OCI-LY7 (cell line): ENCODE measurements around the gene PPP2R3B. TPM values are rescaled to one million over a fixed set of nuclear protein-coding genes. Genes with fewer than 3 reads are reported as not detected.

Source experiments
- BruUV-seq: library from RNA; stranded (reverse); fragments of 400-500 nt; replicated peaks from 2 replicates; lab custom pipeline; 2021; lab: Mats Ljungman, UMichigan
- CTCF ChIA-PET: fragments of 300-600 bp; sonication (Branson Sonifier 250); formaldehyde crosslinking; loops from one replicate; lab custom pipeline; 2022; ENCODE audit warnings: antibody characterized with exemption; ENCODE audit not compliant: unreplicated experiment; lab: Charles Lee
- POLR2A ChIA-PET: fragments of 300-600 bp; sonication (Branson Sonifier 250); formaldehyde crosslinking; loops from one replicate; lab custom pipeline; 2022; ENCODE audit warnings: antibody characterized with exemption; lab: Charles Lee
- DNase-seq: peaks from one replicate; pipeline ENCODE4 v3.0.0-alpha.2; 2015; ENCODE audit warnings: low spot score
- H2AFZ ChIP-seq: fragments of 200-600 bp; sonication (generic), shearing (Covaris generic); 2 replicates; pipeline ENCODE4 v1.6.1; 2014; ENCODE audit warnings: mild to moderate bottlenecking, antibody characterized with exemption, low read length, moderate library complexity
- H3K27ac ChIP-seq: fragments of 200-600 bp; sonication (generic); 2 replicates; pipeline ENCODE4 v1.5.1; 2014; ENCODE audit warnings: mixed run types, low read depth, mild to moderate bottlenecking, moderate library complexity, low read length, inconsistent platforms; ENCODE audit not compliant: poor library complexity, severe bottlenecking
- H3K36me3 ChIP-seq: fragments of 200-600 bp; sonication (generic); 2 replicates; pipeline ENCODE4 v1.6.1; 2014; ENCODE audit warnings: mild to moderate bottlenecking, antibody characterized with exemption, low read length, moderate library complexity, mixed read lengths; ENCODE audit not compliant: insufficient read depth
- H3K4me1 ChIP-seq: fragments of 200-600 bp; sonication (generic); 2 replicates; pipeline ENCODE4 v1.5.1; 2014; ENCODE audit warnings: mild to moderate bottlenecking, low read length; ENCODE audit not compliant: insufficient read depth, poor library complexity, severe bottlenecking
- H3K4me2 ChIP-seq: fragments of 200-600 bp; sonication (generic); 2 replicates; pipeline ENCODE4 v1.6.1; 2014; ENCODE audit warnings: mild to moderate bottlenecking, low read length
- H3K4me3 ChIP-seq: fragments of 200-600 bp; sonication (generic); 2 replicates; pipeline ENCODE4 v1.5.1; 2014; ENCODE audit warnings: mild to moderate bottlenecking, low read depth, low read length; ENCODE audit not compliant: poor library complexity, severe bottlenecking
- H3K79me2 ChIP-seq: fragments of 200-600 bp; sonication (generic); 2 replicates; pipeline ENCODE4 v1.6.1; 2016; ENCODE audit warnings: low read depth, mild to moderate bottlenecking, low read length, moderate library complexity, mixed read lengths; ENCODE audit not compliant: insufficient read depth
- H3K9me2 ChIP-seq: fragments of 200-600 bp; sonication (generic); 2 replicates; pipeline ENCODE4 v1.6.1; 2016; ENCODE audit warnings: mild to moderate bottlenecking, low read length, mixed read lengths; ENCODE audit not compliant: insufficient read depth
- H3K9me3 ChIP-seq: fragments of 200-600 bp; sonication (generic); 2 replicates; pipeline ENCODE4 v1.6.1; 2014; ENCODE audit warnings: mild to moderate bottlenecking, mixed run types, low read length, mixed read lengths
- H4K20me1 ChIP-seq: fragments of 200-600 bp; sonication (generic); 2 replicates; pipeline ENCODE4 v1.6.1; 2014; ENCODE audit warnings: mild to moderate bottlenecking, antibody characterized with exemption, low read length, moderate library complexity, mixed read lengths; ENCODE audit not compliant: insufficient read depth
- EZH2phosphoT487 ChIP-seq: fragments of 200-600 bp; sonication (generic); IDR thresholded peaks from 2 replicates; pipeline ENCODE4 v1.6.1; 2018; ENCODE audit warnings: low read depth, borderline replicate concordance, mild to moderate bottlenecking, mixed run types, antibody characterized with exemption, low read length, moderate library complexity, mixed read lengths
- intact Hi-C: fragments of 100-400 bp; cut with micrococcal nuclease; formaldehyde crosslinking; loops from one replicate; pipeline ENCODE4 v1.10.0; 2022; ENCODE audit not compliant: unreplicated experiment
- total RNA-seq, 2 experiments: library from RNA; depleted of rRNA in 1 of 2; stranded (reverse); fragments of >200 nt in 1 of 2; shearing (Covaris generic) in 1 of 2; gene quantifications; 2 replicates each; pipeline ENCODE4 v1.2.3, GENCODE V29; 2014 to 2022
- TF ChIP-seq, protein P1 (sequence below): fragments of 200-600 bp; sonication (generic); conservative IDR thresholded peaks from 2 replicates; pipeline ENCODE4 v1.5.1; 2014; ENCODE audit warnings: mild to moderate bottlenecking, antibody characterized with exemption, low read length, moderate library complexity, mixed read lengths

The PPP2R3B gene
- total RNA-seq, 2 experiments from 2014 or later: 270 to 342 TPM

DNA sequence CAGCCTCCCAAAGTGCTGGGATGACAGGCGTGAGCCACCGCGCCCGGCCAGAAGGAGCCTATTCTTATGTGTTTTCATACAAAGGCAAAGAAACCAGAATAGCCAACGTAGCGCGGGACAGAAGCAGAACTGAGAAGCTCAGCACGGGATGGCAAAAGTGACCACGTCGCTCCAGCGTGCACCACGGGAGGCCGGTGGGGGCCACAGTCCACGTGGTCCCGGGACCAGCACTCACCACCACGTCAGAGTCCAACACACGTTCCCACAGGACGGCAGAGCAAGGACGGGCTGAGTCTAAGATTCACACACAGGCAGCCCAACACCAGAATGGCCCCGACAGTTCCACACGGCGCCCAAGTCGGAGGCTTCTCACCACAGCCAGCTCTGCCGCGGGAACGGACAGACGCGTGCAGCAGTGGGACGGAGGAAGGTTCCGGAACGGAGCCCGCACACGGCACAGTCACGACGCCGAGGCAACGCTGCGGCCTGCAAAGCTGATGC, 49.3 kb downstream of the PPP2R3B start:
- no peaks in the 10 kb centered on the region for H3K9me2 ChIP-seq
- no peaks in the 10 kb centered on the region for H3K9me3 ChIP-seq
- no peaks in the 10 kb centered on the region for H3K79me2 ChIP-seq
- H3K36me3 ChIP-seq: peaks cover 85% of the 10 kb centered on the region
- no peak for TF ChIP-seq EZH2phosphoT487
- TF ChIP-seq, protein P1, sequence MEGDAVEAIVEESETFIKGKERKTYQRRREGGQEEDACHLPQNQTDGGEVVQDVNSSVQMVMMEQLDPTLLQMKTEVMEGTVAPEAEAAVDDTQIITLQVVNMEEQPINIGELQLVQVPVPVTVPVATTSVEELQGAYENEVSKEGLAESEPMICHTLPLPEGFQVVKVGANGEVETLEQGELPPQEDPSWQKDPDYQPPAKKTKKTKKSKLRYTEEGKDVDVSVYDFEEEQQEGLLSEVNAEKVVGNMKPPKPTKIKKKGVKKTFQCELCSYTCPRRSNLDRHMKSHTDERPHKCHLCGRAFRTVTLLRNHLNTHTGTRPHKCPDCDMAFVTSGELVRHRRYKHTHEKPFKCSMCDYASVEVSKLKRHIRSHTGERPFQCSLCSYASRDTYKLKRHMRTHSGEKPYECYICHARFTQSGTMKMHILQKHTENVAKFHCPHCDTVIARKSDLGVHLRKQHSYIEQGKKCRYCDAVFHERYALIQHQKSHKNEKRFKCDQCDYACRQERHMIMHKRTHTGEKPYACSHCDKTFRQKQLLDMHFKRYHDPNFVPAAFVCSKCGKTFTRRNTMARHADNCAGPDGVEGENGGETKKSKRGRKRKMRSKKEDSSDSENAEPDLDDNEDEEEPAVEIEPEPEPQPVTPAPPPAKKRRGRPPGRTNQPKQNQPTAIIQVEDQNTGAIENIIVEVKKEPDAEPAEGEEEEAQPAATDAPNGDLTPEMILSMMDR: no peak
- no peak overlapping the region for H2AFZ ChIP-seq
- H4K20me1 ChIP-seq: no peaks in the 10 kb centered on the region
- no peaks in the 10 kb centered on the region for H3K4me1 ChIP-seq
- ChIA-PET CTCF (no interaction called here), POLR2A (no interaction called here)
- H3K27ac ChIP-seq: no peak overlapping the region
- intact Hi-C loops: no loop called here
- DNase-seq: no peak
- BruUV-seq: no TSS peak
- H3K4me2 ChIP-seq: no peak overlapping the region
- no peak overlapping the region for H3K4me3 ChIP-seq

DNA sequence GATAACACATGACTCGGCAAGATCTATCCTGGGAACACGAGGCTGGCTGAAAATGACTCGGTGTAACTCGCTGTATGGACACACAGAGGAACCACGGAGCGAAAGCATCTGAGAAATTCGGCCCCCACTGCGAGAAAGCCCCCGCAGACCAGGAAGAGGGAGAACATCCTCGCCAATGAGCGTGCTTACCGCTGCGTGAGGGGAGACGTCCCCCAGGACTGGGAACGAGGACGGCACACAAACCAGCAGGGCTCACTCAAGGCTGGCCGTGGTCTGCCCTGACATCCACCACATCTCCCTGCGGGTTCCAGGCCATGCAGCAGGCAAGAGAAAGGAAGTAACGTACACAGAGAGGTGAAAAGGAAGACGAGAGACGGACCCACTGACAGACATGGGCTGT, 50.5 kb downstream of the PPP2R3B start:
- ChIA-PET POLR2A (no interaction called here), CTCF (no interaction called here)
- H3K9me3 ChIP-seq: no peaks in the 10 kb centered on the region

DNA sequence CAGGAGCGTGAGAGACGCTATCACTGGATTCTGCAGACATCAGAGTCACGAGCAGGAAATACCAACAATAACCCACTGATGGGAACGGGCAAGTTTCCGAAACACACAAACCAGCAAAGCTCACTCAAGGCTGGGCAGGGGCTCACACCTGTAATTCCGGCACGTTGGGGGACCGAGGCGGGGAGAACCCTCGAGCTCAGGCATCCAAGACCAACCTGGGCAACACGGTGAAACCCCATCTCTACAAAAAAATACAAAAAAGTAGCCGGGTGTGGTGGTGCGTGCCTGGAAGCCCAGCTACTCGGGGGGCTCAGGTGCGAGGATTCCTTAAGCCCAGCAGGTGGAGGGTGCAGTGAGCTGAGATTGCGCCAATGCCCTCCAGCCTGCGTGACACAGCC, 51.0 kb downstream of the PPP2R3B start:
- intact Hi-C loops: no loop called here
- H3K4me1 ChIP-seq: no peaks in the 10 kb centered on the region
- ChIA-PET CTCF (no interaction called here), POLR2A (no interaction called here)
- no TSS peak for BruUV-seq
- H3K4me2 ChIP-seq: no peak overlapping the region
- H3K4me3 ChIP-seq: no peak overlapping the region
- H3K79me2 ChIP-seq: no peaks in the 10 kb centered on the region
- no peak overlapping the region for H2AFZ ChIP-seq
- no peaks in the 10 kb centered on the region for H3K9me3 ChIP-seq
- TF ChIP-seq EZH2phosphoT487: no peak
- TF ChIP-seq, protein P1: no peak
- H3K9me2 ChIP-seq: no peaks in the 10 kb centered on the region
- DNase-seq: no peak
- H3K27ac ChIP-seq: no peak overlapping the region
- no peaks in the 10 kb centered on the region for H4K20me1 ChIP-seq
- peaks cover 72% of the 10 kb centered on the region for H3K36me3 ChIP-seq

More for the DNA sequence above, 50.5 kb downstream of the PPP2R3B start:
- H3K4me1 ChIP-seq: no peaks in the 10 kb centered on the region
- no peaks in the 10 kb centered on the region for H4K20me1 ChIP-seq
- no peak overlapping the region for H3K27ac ChIP-seq
- no peak overlapping the region for H3K4me3 ChIP-seq
- no peak overlapping the region for H2AFZ ChIP-seq
- peaks cover 77% of the 10 kb centered on the region for H3K36me3 ChIP-seq
- no peak for TF ChIP-seq EZH2phosphoT487
- TF ChIP-seq, protein P1: no peak
- intact Hi-C loops: no loop called here
- H3K4me2 ChIP-seq: no peak overlapping the region
- BruUV-seq: no TSS peak
- DNase-seq: no peak
- no peaks in the 10 kb centered on the region for H3K9me2 ChIP-seq
- H3K79me2 ChIP-seq: no peaks in the 10 kb centered on the region
